ENCODE data around the gene MC2R. TPM values are rescaled to one million over a fixed set of nuclear protein-coding genes. Genes with fewer than 3 reads are reported as not detected.

The MC2R gene
- total and polyA plus RNA-seq, 7 donors, result 0.48 TPM; not detected in 6

GRCh38 chr18:13909141-13909940 lies 6.0 kb downstream of the MC2R start:
- intact Hi-C loops (cut with DNase I), result loop anchor here in 1 of 2 donors (10.0 kb wide), 1 partner anchor 45 kb away; no protein-coding TSS in a partner anchor
- Histone ChIP-seq H3K36me3 (ENCODE audit: insufficient read depth in 1 of 2, low read depth in 1 of 2) (no peaks in the 10 kb centered on the region), H3K27me3 (ENCODE audit: insufficient read depth in 3 of 3, low read length in 2 of 3) (no peaks in the 10 kb centered on the region), H3K4me3 (no peak overlapping the region), H3K4me1 (no peaks in the 10 kb centered on the region), H3K27ac (no peak overlapping the region), H3K9me3 (no peaks in the 10 kb centered on the region)
- TF ChIP-seq CTCF (IDR thresholded peaks at IDR 0.05), result no peak
- 68 to 77% (median 71%) methylated on average over 4 of the region's 4 CpGs for WGBS, 3 donors
- ATAC-seq, result no peak
- no peak for DNase-seq

GRCh38 chr18:13900633-13901032 lies 14.7 kb downstream of the MC2R start:
- no peak for TF ChIP-seq CTCF (IDR thresholded peaks at IDR 0.05)
- no peak for ATAC-seq
- Histone ChIP-seq H3K4me3 (no peak overlapping the region), H3K4me1 (no peaks in the 10 kb centered on the region), H3K36me3 (ENCODE audit: insufficient read depth in 1 of 2, low read depth in 1 of 2) (no peaks in the 10 kb centered on the region), H3K27me3 (ENCODE audit: insufficient read depth in 3 of 3, low read length in 2 of 3) (peaks cover 0 to 3% (median 2%) of the 10 kb centered on the region in 3 donors), H3K9me3 (no peaks in the 10 kb centered on the region), H3K27ac (no peak overlapping the region)
- intact Hi-C loops (cut with DNase I), result loop anchor here in 1 of 2 donors (10.0 kb wide), 1 partner anchor 54 kb away; no protein-coding TSS in a partner anchor
- WGBS, 3 donors, result 30 to 48% (median 39%) methylated on average over 1 of the region's 1 CpG
- no peak for DNase-seq

- no peak for ATAC-seq
- WGBS, 3 donors, result 70 to 87% (median 81%) methylated on average over 6 of the region's 6 CpGs
- Histone ChIP-seq H3K4me3 (no peak overlapping the region), H3K4me1 (no peaks in the 10 kb centered on the region), H3K36me3 (ENCODE audit: insufficient read depth in 1 of 2, low read depth in 1 of 2) (no peaks in the 10 kb centered on the region), H3K27me3 (ENCODE audit: insufficient read depth in 3 of 3, low read length in 2 of 3) (peaks cover 0 to 3% (median 2%) of the 10 kb centered on the region in 3 donors), H3K27ac (no peak overlapping the region), H3K9me3 (no peaks in the 10 kb centered on the region)
- no peak for DNase-seq
- TF ChIP-seq CTCF (IDR thresholded peaks at IDR 0.05), result no peak
- intact Hi-C loops (cut with DNase I), result no loop called here
These were observed 19.8 kb downstream of the MC2R start for GRCh38 chr18:13895505-13896033.

GRCh38 chr18:13894531-13894930 lies 20.8 kb downstream of the MC2R start:
- intact Hi-C loops (cut with DNase I), result no loop called here
- H3K27me3 ChIP-seq (ENCODE audit: insufficient read depth in 3 of 3, low read length in 2 of 3), result peaks cover 0 to 3% (median 2%) of the 10 kb centered on the region in 3 donors
- H3K4me3 ChIP-seq, result no peak overlapping the region
- no peaks in the 10 kb centered on the region for H3K9me3 ChIP-seq
- no peaks in the 10 kb centered on the region for H3K36me3 ChIP-seq (ENCODE audit: insufficient read depth in 1 of 2, low read depth in 1 of 2)
- DNase-seq (no peak), ATAC-seq (no peak)
- no peaks in the 10 kb centered on the region for H3K4me1 ChIP-seq
- no peak for TF ChIP-seq CTCF (IDR thresholded peaks at IDR 0.05)
- WGBS, 3 donors, result 64 to 68% (median 68%) methylated on average over 5 of the region's 5 CpGs
- H3K27ac ChIP-seq, result no peak overlapping the region
